Sigmoid colon (tissue), 7 donors: ENCODE measurements around the gene CHRM4. TPM values are rescaled to one million over a fixed set of nuclear protein-coding genes. Genes with fewer than 3 reads are reported as not detected.
A peak's percentile ranks its signal among the peaks of the same experiment; 100 is the strongest.

ENCODE experiments used
- DNase-seq: peaks from one replicate; pipeline ENCODE4 v3.0.0-alpha.2; 2019
- H3K27ac ChIP-seq, 4 donors: fragments of 200-600 bp; sonication (generic); one replicate each; pipeline ENCODE4 v1.5.1; 2016 to 2019; ENCODE audit warnings: mild to moderate bottlenecking in 1 of 4
- H3K27me3 ChIP-seq, 3 donors: fragments of 200-600 bp; sonication (generic); one replicate each; pipeline ENCODE4 v1.5.1; 2019; ENCODE audit warnings: mild to moderate bottlenecking in 1 of 3
- H3K36me3 ChIP-seq, 4 donors: fragments of 200-600 bp; sonication (generic); one replicate each; pipeline ENCODE4 v1.5.1; 2016 to 2019
- H3K4me1 ChIP-seq, 4 donors: fragments of 200-600 bp; sonication (generic); one replicate each; pipeline ENCODE4 v1.5.1; 2017 to 2019
- H3K4me3 ChIP-seq, 4 donors: fragments of 200-600 bp; sonication (generic); one replicate each; pipeline ENCODE4 v1.5.1; 2017 to 2019; ENCODE audit warnings: mild to moderate bottlenecking in 2 of 4, moderate library complexity in 1 of 4
- H3K9me3 ChIP-seq, 4 donors: fragments of 200-600 bp in 3 of 4; sonication (generic) in 3 of 4; one replicate each; pipeline versions ENCODE4 v1.5.1 to v1.6.1; 2013 to 2019
- CTCF ChIP-seq, 4 experiments: fragments of 450-650 bp in 3 of 4; fragments of 200-600 bp in 1 of 4; IDR thresholded peaks; one replicate each; pipeline ENCODE4 v1.5.1; 2016 to 2019; ENCODE audit warnings: antibody characterized with exemption in 4 of 4, mild to moderate bottlenecking in 3 of 4, moderate library complexity in 2 of 4
- EP300 ChIP-seq, 4 donors: sonication (generic); formaldehyde crosslinking; IDR thresholded peaks; one replicate each; pipeline ENCODE4 v1.6.1; 2017; ENCODE audit warnings: antibody characterized with exemption in 4 of 4
- POLR2A ChIP-seq, 2 donors: fragments of 450-650 bp; IDR thresholded peaks; one replicate each; pipeline ENCODE4 v1.6.1; 2016; ENCODE audit warnings: antibody characterized with exemption in 2 of 2, mild to moderate bottlenecking in 2 of 2, moderate library complexity in 2 of 2
- POLR2AphosphoS5 ChIP-seq, 4 donors: sonication (generic); formaldehyde crosslinking; IDR thresholded peaks; one replicate each; pipeline ENCODE4 v1.6.1; 2017; ENCODE audit warnings: antibody characterized with exemption in 4 of 4
- WGBS, 2 donors: extraction: QIAGEN DNeasy Blood & Tissue Kit; methylation state at CpG; one replicate each; pipeline ENCODE4 v1.1.7; 2013; 5-methylcytosine and 5-hydroxymethylcytosine counted together
- intact Hi-C: fragments of 100-400 bp; cut with DNase I; formaldehyde crosslinking; loops from one replicate; pipeline ENCODE4 v1.15.1; 2023
- polyA plus RNA-seq, 3 donors: library from polyadenylated mRNA; stranded (reverse); fragments of 200-250 nt; gene quantifications; one replicate each; pipeline ENCODE4 v1.2.3, GENCODE V29; 2013
- total RNA-seq, 4 donors: library from RNA; depleted of rRNA; stranded (reverse); fragments of >200 nt; gene quantifications; one replicate each; pipeline ENCODE4 v1.1.0, GENCODE V29; 2016
- donor health status: healthy with polysubstance abuse.
- donor health status: Bipolar disorder and iron deficiency.
- donor health status: healthy.

The CHRM4 gene
- total and polyA plus RNA-seq, 7 donors, result 0.55 to 5.4 (median 2.9) TPM; not detected in 1

DNA sequence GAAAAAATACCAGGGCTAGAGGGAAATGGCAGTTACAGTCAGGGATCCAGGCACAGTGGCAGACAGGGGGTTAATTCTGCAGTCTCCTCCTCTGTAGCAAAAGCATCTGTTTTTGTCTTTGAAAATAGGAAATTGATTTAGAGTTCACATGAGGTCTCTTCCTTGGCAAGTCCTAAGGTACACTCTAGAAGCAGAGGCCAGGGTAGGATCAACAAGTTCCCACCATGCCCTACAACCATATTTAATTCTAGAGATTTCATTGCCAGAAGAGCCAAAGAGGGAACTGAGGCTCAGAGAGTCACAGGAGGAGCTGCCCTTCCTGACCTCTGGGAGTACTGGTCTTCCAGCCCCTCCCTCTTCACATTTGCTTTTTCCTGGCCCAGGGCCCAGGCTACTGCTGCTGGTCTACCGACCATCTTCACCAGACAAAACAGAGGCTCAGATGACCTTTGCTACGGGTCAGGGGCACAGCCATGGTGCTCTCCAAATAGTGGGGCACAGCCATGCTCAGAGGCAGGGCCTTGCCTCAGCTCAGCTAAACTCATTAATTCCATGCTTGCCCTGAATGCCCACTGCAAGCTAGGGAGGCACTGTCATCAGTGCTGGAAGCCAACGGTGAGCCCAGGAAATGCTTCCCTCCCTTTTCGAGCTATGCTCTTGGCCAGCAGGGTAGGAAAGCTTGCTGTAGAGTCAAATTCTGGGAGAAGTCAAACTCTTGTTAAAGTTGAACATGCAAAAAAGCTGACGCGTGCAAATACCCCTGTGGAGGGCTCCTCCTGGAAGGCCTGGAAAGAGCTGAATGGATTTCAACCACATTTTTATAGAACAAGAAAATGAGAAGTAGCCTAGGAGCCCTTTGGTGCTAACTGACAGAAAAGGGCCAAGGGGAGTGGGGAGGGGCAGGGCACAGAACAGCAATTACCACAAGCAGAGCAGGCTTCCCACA, 11.7 kb upstream of the CHRM4 start:
- 86 to 87% methylated on average over 6 of the region's 6 CpGs for WGBS, 2 donors
- Histone ChIP-seq H3K4me3 (no peak overlapping the region), H3K27me3 (no peaks in the 10 kb centered on the region), H3K9me3 (no peaks in the 10 kb centered on the region), H3K27ac (no peak overlapping the region), H3K4me1 (peaks cover 0 to 10% (median 5%) of the 10 kb centered on the region in 4 donors), H3K36me3 (peaks cover 9 to 60% (median 16%) of the 10 kb centered on the region in 4 donors)
- intact Hi-C loops, result no loop called here
- no peak for DNase-seq
- TF ChIP-seq POLR2AphosphoS5 (IDR thresholded peaks at IDR 0.05) (no peak), CTCF (IDR thresholded peaks at IDR 0.05) (no peak), POLR2A (IDR thresholded peaks at IDR 0.05) (no peak), EP300 (IDR thresholded peaks at IDR 0.05) (no peak)

GRCh38 chr11:46397526-46397925, 6.0 kb upstream of the CHRM4 start:
- TF ChIP-seq CTCF (IDR thresholded peaks at IDR 0.05), result no peak
- Histone ChIP-seq H3K4me3 (no peak overlapping the region), H3K27me3 (peaks cover 0 to 3% (median 0%) of the 10 kb centered on the region in 3 donors), H3K27ac (no peak overlapping the region), H3K4me1 (peaks cover 0 to 6% (median 5%) of the 10 kb centered on the region in 4 donors), H3K9me3 (no peaks in the 10 kb centered on the region), H3K36me3 (peaks cover 0 to 39% (median 8%) of the 10 kb centered on the region in 4 donors)
- intact Hi-C loops, result no loop called here
- WGBS, 2 donors, result 95 to 97% methylated on average over 19 of the region's 19 CpGs
- DNase-seq, result no peak

GRCh38 chr11:46393759-46394158, 2.2 kb upstream of the CHRM4 start:
- WGBS, 2 donors, result 75 to 79% methylated on average over 4 of the region's 4 CpGs
- Histone ChIP-seq H3K27ac (no peak overlapping the region), H3K4me3 (no peak overlapping the region), H3K9me3 (no peaks in the 10 kb centered on the region), H3K27me3 (peaks cover 35 to 41% (median 37%) of the 10 kb centered on the region in 3 donors), H3K36me3 (peaks cover 0 to 28% (median 8%) of the 10 kb centered on the region in 4 donors), H3K4me1 (peaks cover 0 to 42% (median 40%) of the 10 kb centered on the region in 4 donors)
- TF ChIP-seq EP300 (IDR thresholded peaks at IDR 0.05) (no peak), POLR2AphosphoS5 (IDR thresholded peaks at IDR 0.05) (no peak), POLR2A (IDR thresholded peaks at IDR 0.05) (no peak), CTCF (IDR thresholded peaks at IDR 0.05) (no peak)
- intact Hi-C loops, result no loop called here
- DNase-seq, result no peak

DNA sequence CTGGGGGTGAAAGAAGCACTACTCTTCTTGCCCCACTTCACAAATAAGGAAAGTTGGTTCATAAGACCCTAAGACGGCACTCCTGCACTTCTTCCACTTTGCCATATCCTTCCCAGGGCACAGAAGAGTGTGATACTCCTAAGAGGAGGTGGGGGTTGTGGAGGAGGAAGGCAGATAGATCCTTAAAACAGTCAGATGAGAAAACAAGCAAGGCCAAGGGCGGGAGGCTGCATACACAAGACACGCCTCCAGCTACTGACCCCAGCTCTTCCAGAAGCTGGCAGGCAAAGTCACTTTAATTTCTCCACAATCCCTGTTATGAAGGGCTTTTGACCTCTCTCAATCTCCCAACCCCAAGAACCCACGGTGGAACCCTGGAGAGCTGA, 1.6 kb upstream of the CHRM4 start:
- WGBS, 2 donors, result 65 to 70% methylated on average over 4 of the region's 4 CpGs
- DNase-seq, result peak; percentile 39
- Histone ChIP-seq H3K27me3 (peaks cover 35 to 46% (median 42%) of the 10 kb centered on the region in 3 donors), H3K9me3 (no peaks in the 10 kb centered on the region), H3K4me1 (peaks cover 0 to 42% (median 40%) of the 10 kb centered on the region in 4 donors), H3K27ac (no peak overlapping the region), H3K36me3 (peaks cover 0 to 25% (median 8%) of the 10 kb centered on the region in 4 donors), H3K4me3 (no peak overlapping the region)
- TF ChIP-seq EP300 (IDR thresholded peaks at IDR 0.05) (no peak), CTCF (IDR thresholded peaks at IDR 0.05) (no peak), POLR2AphosphoS5 (IDR thresholded peaks at IDR 0.05) (no peak), POLR2A (IDR thresholded peaks at IDR 0.05) (no peak)
- intact Hi-C loops, result no loop called here
